ENCODE results near the gene GRIP1.

Gene GRIP1

DNA sequence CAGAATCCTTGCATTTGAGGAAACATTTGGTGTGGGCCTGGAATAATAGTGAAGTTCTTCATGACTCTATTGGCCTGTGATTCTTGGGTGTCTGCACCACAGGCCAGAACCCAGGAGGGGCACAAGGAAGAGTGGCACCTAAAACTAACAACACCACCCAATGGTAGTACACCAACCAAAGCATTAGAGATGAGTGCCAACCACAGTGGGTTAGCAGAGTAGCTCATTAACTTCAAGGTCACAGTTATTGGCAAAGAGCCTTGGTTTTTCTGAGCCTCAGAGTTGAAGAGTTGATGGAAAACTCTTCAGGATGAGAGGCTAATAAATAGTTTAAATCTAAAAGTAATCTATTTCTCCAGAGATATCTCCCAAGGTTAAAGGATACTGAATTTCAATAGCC, 319.6 kb downstream of the GRIP1 start:
- H3K9me3 ChIP-seq (ENCODE audit: control insufficient read depth, insufficient read depth, low read length), result no peaks in the 10 kb centered on the region
- no peak overlapping the region for H3K9ac ChIP-seq (ENCODE audit: low read depth, low read length)
- H3K36me3 ChIP-seq (ENCODE audit: control insufficient read depth, insufficient read depth, low read length), result no peaks in the 10 kb centered on the region
- H3K27me3 ChIP-seq (ENCODE audit: control insufficient read depth, insufficient read depth, low read length), result no peaks in the 10 kb centered on the region
- H3K4me3 ChIP-seq (ENCODE audit: low read depth, low read length), result no peak overlapping the region
- peaks cover 7% of the 10 kb centered on the region; the same call in 1 of the 2 replicates for H3K4me1 ChIP-seq (ENCODE audit: control insufficient read depth, insufficient read depth, low read length)
- no peak overlapping the region for H3K27ac ChIP-seq (ENCODE audit: low read depth, low read length)

DNA sequence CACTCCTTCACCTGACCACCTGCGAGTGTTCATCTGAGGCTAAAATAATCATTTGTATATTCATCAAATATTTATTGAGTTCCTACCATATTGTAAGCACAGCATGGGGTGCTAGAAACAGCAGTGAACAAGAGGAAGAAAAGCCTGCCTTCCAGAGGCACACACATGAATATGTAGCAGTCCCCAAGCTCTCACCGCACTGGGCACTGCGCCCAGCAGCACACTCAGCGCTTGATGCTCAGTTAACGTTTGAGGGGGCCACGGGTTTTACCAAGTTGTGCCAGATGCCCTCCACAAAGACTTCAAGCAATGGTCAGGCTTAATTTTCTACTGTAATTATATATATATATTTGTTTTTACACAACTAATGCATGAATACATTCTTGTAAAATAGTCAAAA, 324.6 kb downstream of the GRIP1 start:
- Histone ChIP-seq H3K4me3 (ENCODE audit: low read depth, low read length) (no peak overlapping the region), H3K9me3 (ENCODE audit: control insufficient read depth, insufficient read depth, low read length) (no peaks in the 10 kb centered on the region), H3K27me3 (ENCODE audit: control insufficient read depth, insufficient read depth, low read length) (no peaks in the 10 kb centered on the region), H3K9ac (ENCODE audit: low read depth, low read length) (no peak overlapping the region), H3K36me3 (ENCODE audit: control insufficient read depth, insufficient read depth, low read length) (no peaks in the 10 kb centered on the region), H3K4me1 (ENCODE audit: control insufficient read depth, insufficient read depth, low read length) (peaks cover 13% of the 10 kb centered on the region), H3K27ac (ENCODE audit: low read depth, low read length) (no peak overlapping the region)

DNA sequence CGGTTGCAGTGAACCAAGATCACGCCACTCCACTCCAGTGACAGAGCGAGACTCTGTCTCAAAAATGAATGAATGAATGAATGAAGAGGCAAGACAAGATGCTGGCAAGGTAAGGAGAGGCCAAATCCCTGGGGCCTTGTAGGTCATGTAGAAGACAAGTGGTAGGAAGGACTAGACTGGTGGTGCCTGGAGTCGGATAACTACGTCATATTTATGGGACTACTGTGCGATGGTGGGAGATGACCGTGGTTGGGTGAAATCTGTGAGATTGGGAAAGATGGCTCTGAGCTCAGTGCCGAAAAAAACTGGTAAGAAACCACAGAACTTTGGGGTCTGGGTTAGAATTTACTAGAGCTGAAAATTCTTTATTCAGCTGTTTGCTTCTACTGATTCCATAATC, 326.0 kb downstream of the GRIP1 start:
- Histone ChIP-seq H3K27ac (ENCODE audit: low read depth, low read length) (no peak overlapping the region), H3K9me3 (ENCODE audit: control insufficient read depth, insufficient read depth, low read length) (no peaks in the 10 kb centered on the region), H3K36me3 (ENCODE audit: control insufficient read depth, insufficient read depth, low read length) (no peaks in the 10 kb centered on the region), H3K9ac (ENCODE audit: low read depth, low read length) (no peak overlapping the region), H3K27me3 (ENCODE audit: control insufficient read depth, insufficient read depth, low read length) (no peaks in the 10 kb centered on the region), H3K4me1 (ENCODE audit: control insufficient read depth, insufficient read depth, low read length) (peaks cover 13% of the 10 kb centered on the region), H3K4me3 (ENCODE audit: low read depth, low read length) (no peak overlapping the region)

DNA sequence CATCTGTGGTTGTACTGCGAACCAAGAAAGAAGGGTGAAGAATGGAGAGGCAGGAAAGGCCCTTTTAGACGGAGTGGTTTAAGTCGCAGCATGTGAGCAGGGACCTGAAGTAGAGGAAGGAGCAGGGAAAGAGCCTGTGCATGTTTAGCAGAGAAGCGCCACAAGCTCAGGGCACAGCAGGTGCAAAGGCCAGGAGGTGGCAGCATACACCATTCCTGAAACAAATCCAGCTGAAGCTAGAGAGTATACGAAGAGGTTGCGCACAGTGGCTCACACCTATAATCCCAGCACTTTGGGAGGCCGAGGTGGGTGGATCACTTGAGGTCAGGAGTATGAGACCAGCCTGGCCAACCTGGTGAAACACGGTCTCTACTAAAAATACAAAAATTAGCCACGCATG, 326.7 kb downstream of the GRIP1 start:
- H3K27ac ChIP-seq (ENCODE audit: low read depth, low read length), result no peak overlapping the region
- no peaks in the 10 kb centered on the region for H3K9me3 ChIP-seq (ENCODE audit: control insufficient read depth, insufficient read depth, low read length)
- H3K4me3 ChIP-seq (ENCODE audit: low read depth, low read length), result no peak overlapping the region
- no peak overlapping the region for H3K9ac ChIP-seq (ENCODE audit: low read depth, low read length)
- H3K4me1 ChIP-seq (ENCODE audit: control insufficient read depth, insufficient read depth, low read length), result peaks cover 8% of the 10 kb centered on the region
- H3K36me3 ChIP-seq (ENCODE audit: control insufficient read depth, insufficient read depth, low read length), result no peaks in the 10 kb centered on the region
- H3K27me3 ChIP-seq (ENCODE audit: control insufficient read depth, insufficient read depth, low read length), result no peaks in the 10 kb centered on the region

DNA sequence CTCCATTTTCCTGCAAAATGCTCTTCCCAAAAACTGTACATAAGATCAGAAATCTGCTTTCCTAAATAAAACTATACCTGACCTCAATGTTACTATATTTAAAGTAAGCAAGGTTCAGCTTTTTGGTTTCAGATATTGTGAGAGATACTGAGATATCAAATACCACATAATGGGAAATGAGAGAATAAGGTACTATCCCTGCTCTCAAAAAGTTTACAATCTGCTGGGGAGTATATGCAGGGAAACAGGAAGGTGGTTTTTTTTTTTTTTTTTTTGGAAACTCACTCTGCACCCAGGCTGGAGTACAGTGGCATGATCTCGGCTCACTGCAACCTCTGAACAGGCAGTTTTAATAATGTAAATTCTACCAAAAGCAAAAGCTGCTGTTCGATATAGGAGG, 327.6 kb downstream of the GRIP1 start:
- H3K4me1 ChIP-seq (ENCODE audit: control insufficient read depth, insufficient read depth, low read length), result peaks cover 6% of the 10 kb centered on the region; the same call in 1 of the 2 replicates
- no peak overlapping the region for H3K27ac ChIP-seq (ENCODE audit: low read depth, low read length)
- H3K36me3 ChIP-seq (ENCODE audit: control insufficient read depth, insufficient read depth, low read length), result no peaks in the 10 kb centered on the region
- no peaks in the 10 kb centered on the region for H3K27me3 ChIP-seq (ENCODE audit: control insufficient read depth, insufficient read depth, low read length)
- H3K9me3 ChIP-seq (ENCODE audit: control insufficient read depth, insufficient read depth, low read length), result no peaks in the 10 kb centered on the region
- H3K9ac ChIP-seq (ENCODE audit: low read depth, low read length), result no peak overlapping the region
- H3K4me3 ChIP-seq (ENCODE audit: low read depth, low read length), result no peak overlapping the region

DNA sequence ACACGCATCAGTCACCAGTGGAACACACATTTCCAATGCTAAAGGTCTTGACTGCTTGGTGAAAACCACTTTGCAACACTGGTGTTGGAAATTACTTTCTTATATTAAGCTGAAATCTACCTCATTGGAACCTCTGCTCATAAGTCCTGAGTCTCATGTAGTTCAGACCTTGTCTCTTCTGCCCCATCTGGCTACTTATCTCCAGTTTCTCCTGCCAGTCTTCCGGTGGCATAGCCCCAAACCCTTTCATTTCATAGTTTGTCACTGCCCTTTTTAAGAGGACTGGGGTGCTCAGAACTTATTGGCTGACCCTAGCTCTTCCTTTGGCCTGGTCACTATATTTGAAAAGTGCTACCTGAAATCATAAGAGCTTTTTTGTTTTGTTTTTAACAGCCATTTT, 332.9 kb downstream of the GRIP1 start:
- H3K9ac ChIP-seq (ENCODE audit: low read depth, low read length), result no peak overlapping the region
- H3K27me3 ChIP-seq (ENCODE audit: control insufficient read depth, insufficient read depth, low read length), result no peaks in the 10 kb centered on the region
- H3K27ac ChIP-seq (ENCODE audit: low read depth, low read length), result no peak overlapping the region
- no peaks in the 10 kb centered on the region for H3K4me1 ChIP-seq (ENCODE audit: control insufficient read depth, insufficient read depth, low read length)
- 0 out of 2 replicates have a peak, but pooled peaks cover 7% of the 10 kb centered on the region for H3K36me3 ChIP-seq (ENCODE audit: control insufficient read depth, insufficient read depth, low read length)
- H3K4me3 ChIP-seq (ENCODE audit: low read depth, low read length), result no peak overlapping the region
- peaks cover 12% of the 10 kb centered on the region; the same call in 1 of the 2 replicates for H3K9me3 ChIP-seq (ENCODE audit: control insufficient read depth, insufficient read depth, low read length)

DNA sequence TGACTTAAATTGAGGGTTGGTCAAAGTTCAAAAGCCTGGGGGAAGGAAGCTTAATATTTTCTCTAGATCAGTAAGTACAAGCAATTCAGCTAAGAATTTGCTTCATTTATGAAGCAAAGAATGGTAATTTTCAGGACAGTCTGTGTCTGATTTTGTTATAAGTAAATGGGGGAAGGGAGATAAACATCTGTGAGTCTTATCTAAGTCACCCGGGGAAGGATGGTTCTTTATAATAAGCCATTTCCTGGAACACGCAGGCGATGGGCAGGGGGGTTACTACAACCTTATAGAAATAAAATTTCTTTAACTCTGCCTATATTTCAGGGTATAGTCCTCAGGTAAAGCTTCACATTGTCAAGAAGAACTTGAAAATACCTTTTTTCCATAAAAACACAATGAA, 333.7 kb downstream of the GRIP1 start:
- H3K4me3 ChIP-seq (ENCODE audit: low read depth, low read length), result no peak overlapping the region
- peaks cover 13% of the 10 kb centered on the region; the same call in 1 of the 2 replicates for H3K9me3 ChIP-seq (ENCODE audit: control insufficient read depth, insufficient read depth, low read length)
- 0 out of 2 replicates have a peak, but pooled peaks cover 9% of the 10 kb centered on the region for H3K36me3 ChIP-seq (ENCODE audit: control insufficient read depth, insufficient read depth, low read length)
- H3K27ac ChIP-seq (ENCODE audit: low read depth, low read length), result no peak overlapping the region
- H3K27me3 ChIP-seq (ENCODE audit: control insufficient read depth, insufficient read depth, low read length), result no peaks in the 10 kb centered on the region
- H3K9ac ChIP-seq (ENCODE audit: low read depth, low read length), result no peak overlapping the region
- H3K4me1 ChIP-seq (ENCODE audit: control insufficient read depth, insufficient read depth, low read length), result no peaks in the 10 kb centered on the region

DNA sequence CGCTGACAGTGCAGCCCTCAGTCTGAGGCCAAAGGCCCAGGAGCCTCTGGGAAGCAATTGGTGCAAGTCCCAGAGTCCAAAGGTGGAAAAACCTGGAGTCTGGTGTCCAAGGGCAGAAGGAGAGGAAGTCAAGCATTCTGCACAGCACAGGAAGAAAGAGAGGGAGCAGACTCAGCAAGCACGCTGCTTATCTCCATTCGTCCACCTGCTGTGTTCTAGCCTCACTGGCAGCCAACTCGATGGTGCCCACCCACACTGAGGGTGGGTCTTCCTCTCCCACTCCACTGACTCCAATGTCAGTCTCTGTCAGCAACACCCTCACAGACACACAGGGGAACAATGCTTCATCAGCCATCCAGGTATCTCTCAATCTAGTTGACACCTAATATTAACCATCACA, 337.8 kb downstream of the GRIP1 start:
- Histone ChIP-seq H3K36me3 (ENCODE audit: control insufficient read depth, insufficient read depth, low read length) (peaks cover 28% of the 10 kb centered on the region), H3K9me3 (ENCODE audit: control insufficient read depth, insufficient read depth, low read length) (peaks cover 13% of the 10 kb centered on the region; the same call in 1 of the 2 replicates), H3K4me3 (ENCODE audit: low read depth, low read length) (no peak overlapping the region), H3K9ac (ENCODE audit: low read depth, low read length) (no peak overlapping the region), H3K4me1 (ENCODE audit: control insufficient read depth, insufficient read depth, low read length) (no peaks in the 10 kb centered on the region), H3K27ac (ENCODE audit: low read depth, low read length) (no peak overlapping the region), H3K27me3 (ENCODE audit: control insufficient read depth, insufficient read depth, low read length) (no peaks in the 10 kb centered on the region)

DNA sequence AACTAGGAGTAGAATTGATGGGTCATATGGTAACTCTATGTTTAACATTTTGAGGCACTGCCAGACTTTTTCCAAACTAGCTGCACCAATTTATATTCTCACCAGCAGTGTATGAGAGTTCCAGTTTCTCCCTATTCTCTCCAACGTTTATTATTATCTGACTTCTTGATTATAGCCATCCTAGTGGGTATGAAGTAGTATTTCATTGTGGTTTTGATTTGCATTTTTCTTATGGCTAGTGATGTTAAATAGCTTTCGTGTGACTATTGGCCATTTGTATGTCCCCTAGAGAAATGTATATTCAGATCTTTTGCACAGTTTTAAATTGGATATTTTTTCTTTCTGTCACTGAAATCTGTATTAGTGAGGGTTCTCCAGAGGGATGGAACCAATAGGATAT, 338.7 kb downstream of the GRIP1 start:
- peaks cover 28% of the 10 kb centered on the region for H3K36me3 ChIP-seq (ENCODE audit: control insufficient read depth, insufficient read depth, low read length)
- H3K9me3 ChIP-seq (ENCODE audit: control insufficient read depth, insufficient read depth, low read length), result peaks cover 13% of the 10 kb centered on the region; the same call in 1 of the 2 replicates
- H3K27ac ChIP-seq (ENCODE audit: low read depth, low read length), result no peak overlapping the region
- H3K27me3 ChIP-seq (ENCODE audit: control insufficient read depth, insufficient read depth, low read length), result no peaks in the 10 kb centered on the region
- H3K4me3 ChIP-seq (ENCODE audit: low read depth, low read length), result no peak overlapping the region
- no peak overlapping the region for H3K9ac ChIP-seq (ENCODE audit: low read depth, low read length)
- H3K4me1 ChIP-seq (ENCODE audit: control insufficient read depth, insufficient read depth, low read length), result no peaks in the 10 kb centered on the region

DNA sequence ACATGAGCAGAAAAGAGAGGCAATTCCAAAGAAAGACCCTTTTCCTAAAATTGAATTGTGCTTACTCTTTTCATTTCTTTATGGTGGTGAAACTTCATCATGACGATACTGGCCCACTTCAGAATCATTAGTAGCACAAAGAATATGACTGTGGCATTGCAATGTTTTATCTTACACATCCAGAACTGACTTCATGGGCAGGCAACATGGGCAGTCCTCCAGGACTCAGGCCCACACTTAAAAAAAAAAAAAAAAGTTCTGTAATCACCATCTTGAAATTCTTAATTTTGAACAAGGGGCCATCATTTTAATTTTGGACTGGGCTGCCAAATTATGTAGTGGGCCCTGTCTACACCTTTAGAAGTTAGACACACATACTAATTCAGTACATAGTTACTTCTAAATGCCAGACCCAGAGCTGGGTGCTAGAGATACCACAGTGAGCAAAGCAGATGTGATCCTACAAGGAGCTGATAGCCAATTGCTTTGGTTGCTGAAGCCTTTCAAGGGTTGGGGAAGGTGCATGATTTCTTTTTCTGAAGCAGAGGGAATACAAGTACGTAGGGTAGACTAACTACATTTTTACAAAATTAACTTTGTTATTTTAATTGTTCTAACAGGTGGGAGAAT, 341.4 kb downstream of the GRIP1 start:
- H3K4me3 ChIP-seq (ENCODE audit: low read depth, low read length), result no peak overlapping the region
- H3K9me3 ChIP-seq (ENCODE audit: control insufficient read depth, insufficient read depth, low read length), result peaks cover 13% of the 10 kb centered on the region; the same call in 1 of the 2 replicates
- H3K9ac ChIP-seq (ENCODE audit: low read depth, low read length), result no peak overlapping the region
- H3K36me3 ChIP-seq (ENCODE audit: control insufficient read depth, insufficient read depth, low read length), result peaks cover 30% of the 10 kb centered on the region
- H3K4me1 ChIP-seq (ENCODE audit: control insufficient read depth, insufficient read depth, low read length), result no peaks in the 10 kb centered on the region
- no peaks in the 10 kb centered on the region for H3K27me3 ChIP-seq (ENCODE audit: control insufficient read depth, insufficient read depth, low read length)
- no peak overlapping the region for H3K27ac ChIP-seq (ENCODE audit: low read depth, low read length)

DNA sequence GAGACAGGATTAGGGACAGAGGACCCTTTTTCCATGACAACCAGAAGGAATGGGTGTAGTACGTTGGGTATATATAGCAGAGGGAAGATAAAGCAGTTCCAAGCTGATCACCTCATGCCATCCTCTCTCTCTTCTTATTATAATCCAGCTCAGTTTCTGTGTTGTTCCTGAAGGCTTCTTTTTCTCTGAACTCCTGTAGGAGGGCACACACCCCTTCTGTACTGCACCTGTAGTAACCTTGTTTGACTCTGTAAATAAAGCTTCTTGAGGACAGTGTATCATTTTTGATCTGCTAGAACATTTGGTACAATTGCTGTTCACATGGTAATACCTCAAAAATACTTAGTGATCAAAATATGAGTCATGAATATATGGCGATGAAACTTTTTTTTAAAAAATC, 343.1 kb downstream of the GRIP1 start:
- H3K9me3 ChIP-seq (ENCODE audit: control insufficient read depth, insufficient read depth, low read length), result no peaks in the 10 kb centered on the region

More for the DNA sequence above, 343.1 kb downstream of the GRIP1 start:
- H3K4me1 ChIP-seq (ENCODE audit: control insufficient read depth, insufficient read depth, low read length), result no peaks in the 10 kb centered on the region
- H3K9ac ChIP-seq (ENCODE audit: low read depth, low read length), result no peak overlapping the region
- H3K36me3 ChIP-seq (ENCODE audit: control insufficient read depth, insufficient read depth, low read length), result peaks cover 37% of the 10 kb centered on the region
- no peaks in the 10 kb centered on the region for H3K27me3 ChIP-seq (ENCODE audit: control insufficient read depth, insufficient read depth, low read length)
- H3K27ac ChIP-seq (ENCODE audit: low read depth, low read length), result no peak overlapping the region
- no peak overlapping the region for H3K4me3 ChIP-seq (ENCODE audit: low read depth, low read length)

Data from HUES48 (cell line).